ENCODE results near the gene RPUSD4. TPM values are rescaled to one million over a fixed set of nuclear protein-coding genes. Genes with fewer than 3 reads are reported as not detected.

The RPUSD4 gene
- polyA plus RNA-seq, 1 of the 3 experiments (the other 2 are of a cell fraction) = 18.0 TPM

- TF ChIP-seq CTCF (IDR thresholded peaks at IDR 0.05) = no peak
- no peak for TF ChIP-seq SMC3 (IDR thresholded peaks at IDR 0.05; ENCODE audit: low read depth, low read length)
- TF ChIP-seq CHD2 (IDR thresholded peaks at IDR 0.05; ENCODE audit: low read length, partially characterized antibody) = no peak
- no peak for TF ChIP-seq RCOR1 (IDR thresholded peaks at IDR 0.05; ENCODE audit: low read length)
- TF ChIP-seq POLR2AphosphoS5 (IDR thresholded peaks at IDR 0.05; ENCODE audit: low read depth, low read length) = no peak
- no peak for TF ChIP-seq JUND (IDR thresholded peaks at IDR 0.05)
- TF ChIP-seq NRF1 (IDR thresholded peaks at IDR 0.05; ENCODE audit: low read depth, low read length) = no peak
- TF ChIP-seq GATA2 (CRISPR knock-in tag; IDR thresholded peaks at IDR 0.05) = no peak
Measured at GRCh38 chr11:126165757-126166156, 45.7 kb downstream of the RPUSD4 start (continued).

GRCh38 chr11:126165311-126165720 is 46.1 kb downstream of the RPUSD4 start:
- Histone ChIP-seq H3K9ac (no peak overlapping the region), H3K27ac (ENCODE audit: low read depth in 2 of 2, low read length in 1 of 2) (no peak overlapping the region), H3K36me3 (replicated peaks in 1 of 2; ENCODE audit: control insufficient read depth in 1 of 2, insufficient read depth in 2 of 2, low read length in 1 of 2) (no peaks in the 10 kb centered on the region), H3K27me3 (ENCODE audit: insufficient read depth) (no peaks in the 10 kb centered on the region), H3F3A (replicated peaks; ENCODE audit: insufficient read depth) (no peaks in the 10 kb centered on the region), H3K79me2 (ENCODE audit: insufficient read depth) (no peaks in the 10 kb centered on the region), H3K9me3 (no peaks in the 10 kb centered on the region), H3K4me2 (no peak overlapping the region), H2AFZ (ENCODE audit: low read depth) (no peak overlapping the region), H3K4me3 (ENCODE audit: low read depth in 2 of 2, low read length in 1 of 2) (no peak overlapping the region), H3K4me1 (ENCODE audit: control insufficient read depth in 1 of 2, insufficient read depth in 2 of 2, low read depth in 1 of 2, low read length in 1 of 2) (peaks cover 9 to 46% of the 10 kb centered on the region in 2 experiments; a peak in 3 of 4 replicates), H3K9me2 (no peaks in the 10 kb centered on the region), H4K20me1 (ENCODE audit: insufficient read depth) (no peaks in the 10 kb centered on the region)
- WGBS (ENCODE audit: low lambda C conversion rate) = 93% methylated on average over 9 of the region's 9 CpGs
- TF ChIP-seq RXRA (IDR thresholded peaks at IDR 0.05; ENCODE audit: borderline replicate concordance, low read depth) (no peak), GATA2 (CRISPR knock-in tag; IDR thresholded peaks at IDR 0.05) (no peak), TEAD4 (IDR thresholded peaks at IDR 0.05; ENCODE audit: borderline replicate concordance, insufficient read depth) (no peak), RFX5 (IDR thresholded peaks at IDR 0.05; ENCODE audit: low read length) (no peak), IRF3 (IDR thresholded peaks at IDR 0.05; ENCODE audit: low read depth, low read length) (no peak), FOXJ3 (CRISPR knock-in tag; IDR thresholded peaks at IDR 0.05) (no peak), MXI1 (IDR thresholded peaks at IDR 0.05; ENCODE audit: low read depth, low read length) (no peak), RAD21 (IDR thresholded peaks at IDR 0.05; ENCODE audit: low read length) (no peak)
- DNase-seq = no peak
- CTCF ChIA-PET = interaction anchor here (0.5 to 0.7 kb wide), 2 partner anchors 10 to 52 kb away, joined by 3 read pairs; no protein-coding TSS in a partner anchor
- POLR2A ChIA-PET = no interaction called here

All from SK-N-SH (cell line).